Measurements from ENCODE around the gene LOXHD1. TPM values are rescaled to one million over a fixed set of nuclear protein-coding genes. Genes with fewer than 3 reads are reported as not detected.

Gene LOXHD1
- polyA plus RNA-seq, 1 experiment: not detected

DNA sequence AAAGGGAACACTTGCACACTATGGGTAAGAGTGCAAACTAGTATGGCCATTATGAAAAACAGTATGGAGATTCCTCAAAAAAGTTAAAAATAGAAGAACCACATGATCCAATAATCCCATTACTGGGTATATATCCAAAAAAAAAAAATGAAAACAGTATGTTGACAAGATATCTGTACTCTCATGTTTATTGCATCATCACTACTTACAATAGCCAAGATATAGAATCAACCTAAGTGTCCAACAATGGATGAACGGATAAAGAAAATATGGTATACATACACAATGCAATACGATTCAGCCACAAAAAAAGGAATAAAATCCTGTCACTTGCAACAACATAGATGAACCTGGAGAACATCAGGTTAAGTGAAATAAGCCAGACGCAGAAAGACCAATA is 73.3 kb downstream of the LOXHD1 start:
- Histone ChIP-seq H3K9me3 (ENCODE audit: control insufficient read depth, insufficient read depth, low read length) (no peaks in the 10 kb centered on the region), H3K27me3 (ENCODE audit: control insufficient read depth, insufficient read depth, low read length) (no peaks in the 10 kb centered on the region), H3K27ac (ENCODE audit: low read depth, low read length) (no peak overlapping the region), H3K4me3 (ENCODE audit: low read depth, low read length) (no peak overlapping the region)
- POLR2A ChIA-PET: no interaction called here
- CTCF ChIA-PET: no interaction called here
- DNase-seq (ENCODE audit: low read depth, low spot score): no peak
- TF ChIP-seq, protein P1, sequence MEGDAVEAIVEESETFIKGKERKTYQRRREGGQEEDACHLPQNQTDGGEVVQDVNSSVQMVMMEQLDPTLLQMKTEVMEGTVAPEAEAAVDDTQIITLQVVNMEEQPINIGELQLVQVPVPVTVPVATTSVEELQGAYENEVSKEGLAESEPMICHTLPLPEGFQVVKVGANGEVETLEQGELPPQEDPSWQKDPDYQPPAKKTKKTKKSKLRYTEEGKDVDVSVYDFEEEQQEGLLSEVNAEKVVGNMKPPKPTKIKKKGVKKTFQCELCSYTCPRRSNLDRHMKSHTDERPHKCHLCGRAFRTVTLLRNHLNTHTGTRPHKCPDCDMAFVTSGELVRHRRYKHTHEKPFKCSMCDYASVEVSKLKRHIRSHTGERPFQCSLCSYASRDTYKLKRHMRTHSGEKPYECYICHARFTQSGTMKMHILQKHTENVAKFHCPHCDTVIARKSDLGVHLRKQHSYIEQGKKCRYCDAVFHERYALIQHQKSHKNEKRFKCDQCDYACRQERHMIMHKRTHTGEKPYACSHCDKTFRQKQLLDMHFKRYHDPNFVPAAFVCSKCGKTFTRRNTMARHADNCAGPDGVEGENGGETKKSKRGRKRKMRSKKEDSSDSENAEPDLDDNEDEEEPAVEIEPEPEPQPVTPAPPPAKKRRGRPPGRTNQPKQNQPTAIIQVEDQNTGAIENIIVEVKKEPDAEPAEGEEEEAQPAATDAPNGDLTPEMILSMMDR (IDR thresholded peaks at IDR 0.05; ENCODE audit: low read depth, low read length): no peak

DNA sequence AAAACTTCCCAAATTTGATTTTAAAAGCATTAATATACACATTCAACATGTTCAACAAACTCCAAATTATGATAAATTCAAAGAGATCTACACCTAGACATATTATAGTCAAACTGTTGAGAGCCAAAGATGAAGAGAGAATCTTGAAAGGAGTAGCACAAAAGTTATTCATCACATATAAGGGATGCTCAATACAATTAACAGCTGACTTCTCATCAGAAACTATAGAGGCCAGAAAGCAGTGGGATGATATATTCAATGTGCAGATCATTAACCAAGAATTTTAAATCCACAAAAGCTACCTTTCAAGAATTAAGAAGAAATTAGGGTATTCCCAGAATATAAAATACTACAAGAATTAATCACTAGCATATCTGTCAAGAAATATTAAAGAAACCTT is 75.4 kb downstream of the LOXHD1 start:
- DNase-seq (ENCODE audit: low read depth, low spot score): no peak
- CTCF ChIA-PET: no interaction called here

DNA sequence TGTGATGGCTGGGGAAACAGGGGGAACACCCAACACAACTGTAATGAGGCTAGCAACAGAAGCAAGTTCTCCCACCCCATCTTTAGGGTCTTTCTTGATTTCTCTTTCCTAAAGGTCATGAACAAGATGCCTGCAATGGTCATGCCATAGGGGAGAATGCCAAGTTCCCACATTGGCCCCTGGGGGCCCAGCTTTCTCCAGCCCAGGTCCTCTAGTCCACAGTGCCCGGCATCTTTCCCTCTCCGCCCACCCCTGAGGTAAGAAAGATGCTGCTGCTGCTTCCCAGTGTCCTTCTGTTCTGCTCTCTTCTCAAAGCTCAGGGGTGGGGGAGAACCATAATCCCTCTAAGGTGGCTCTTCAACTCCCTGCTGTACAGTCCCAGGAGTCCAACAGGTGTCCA is 78.0 kb downstream of the LOXHD1 start:
- POLR2A ChIA-PET: no interaction called here
- Histone ChIP-seq H3K27me3 (ENCODE audit: control insufficient read depth, insufficient read depth, low read length) (no peaks in the 10 kb centered on the region), H3K4me3 (ENCODE audit: low read depth, low read length) (no peak overlapping the region), H3K27ac (ENCODE audit: low read depth, low read length) (no peak overlapping the region), H3K9me3 (ENCODE audit: control insufficient read depth, insufficient read depth, low read length) (no peaks in the 10 kb centered on the region)
- no peak for DNase-seq (ENCODE audit: low read depth, low spot score)
- CTCF ChIA-PET: no interaction called here
- TF ChIP-seq, protein P1 (IDR thresholded peaks at IDR 0.05; ENCODE audit: low read depth, low read length): no peak

More for the DNA sequence above, 75.4 kb downstream of the LOXHD1 start:
- TF ChIP-seq, protein P1 (IDR thresholded peaks at IDR 0.05; ENCODE audit: low read depth, low read length): no peak
- POLR2A ChIA-PET: no interaction called here
- no peak overlapping the region for H3K4me3 ChIP-seq (ENCODE audit: low read depth, low read length)
- no peak overlapping the region for H3K27ac ChIP-seq (ENCODE audit: low read depth, low read length)
- H3K27me3 ChIP-seq (ENCODE audit: control insufficient read depth, insufficient read depth, low read length): no peaks in the 10 kb centered on the region
- H3K9me3 ChIP-seq (ENCODE audit: control insufficient read depth, insufficient read depth, low read length): no peaks in the 10 kb centered on the region

DNA sequence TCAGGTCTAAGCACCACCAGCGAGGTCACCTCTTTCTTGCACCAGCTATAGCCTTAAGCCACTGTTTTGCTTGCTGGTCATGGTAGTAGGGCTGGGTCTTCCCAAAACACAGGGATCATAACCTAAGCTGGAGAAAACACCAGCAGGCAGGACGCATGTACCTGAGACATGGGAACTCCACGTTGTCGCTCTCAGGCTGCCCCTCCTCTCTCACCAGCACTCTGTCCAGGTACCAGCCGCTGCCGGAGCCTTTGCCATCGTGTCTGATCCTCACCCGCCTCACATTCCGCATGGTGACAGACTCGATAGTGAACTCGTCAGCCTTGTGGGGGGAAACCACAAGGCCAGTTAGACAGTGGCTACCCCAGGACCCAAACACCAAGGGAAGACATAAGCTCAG is 79.5 kb downstream of the LOXHD1 start:
- ChIA-PET CTCF (no interaction called here), POLR2A (no interaction called here)
- TF ChIP-seq, protein P1 (IDR thresholded peaks at IDR 0.05; ENCODE audit: low read depth, low read length): no peak
- no peak for DNase-seq (ENCODE audit: low read depth, low spot score)
- Histone ChIP-seq H3K9me3 (ENCODE audit: control insufficient read depth, insufficient read depth, low read length) (no peaks in the 10 kb centered on the region), H3K27ac (ENCODE audit: low read depth, low read length) (no peak overlapping the region), H3K27me3 (ENCODE audit: control insufficient read depth, insufficient read depth, low read length) (no peaks in the 10 kb centered on the region), H3K4me3 (ENCODE audit: low read depth, low read length) (no peak overlapping the region)

DNA sequence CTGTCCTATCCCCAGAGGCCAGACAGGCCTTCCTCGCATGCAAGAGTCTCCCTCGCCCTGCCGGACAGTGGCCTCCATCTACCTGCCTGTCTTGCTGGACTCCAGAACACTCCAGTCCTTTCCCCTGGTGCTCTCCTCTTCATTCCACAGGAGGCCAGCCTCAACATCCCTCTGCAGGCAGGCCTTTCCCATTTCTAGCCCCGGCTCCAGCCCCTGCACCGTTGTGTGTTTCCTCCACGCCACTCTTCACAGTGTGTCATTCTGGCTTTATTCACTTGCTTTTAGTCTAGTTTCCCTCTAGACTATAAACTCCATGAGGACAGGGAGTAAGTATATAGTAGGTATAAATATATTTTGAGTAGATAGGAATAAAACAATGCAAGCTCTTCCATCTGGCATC is 81.2 kb downstream of the LOXHD1 start:
- H3K27ac ChIP-seq (ENCODE audit: low read depth, low read length): no peak overlapping the region
- H3K4me3 ChIP-seq (ENCODE audit: low read depth, low read length): no peak overlapping the region
- TF ChIP-seq, protein P1 (IDR thresholded peaks at IDR 0.05; ENCODE audit: low read depth, low read length): no peak
- no peaks in the 10 kb centered on the region for H3K27me3 ChIP-seq (ENCODE audit: control insufficient read depth, insufficient read depth, low read length)
- DNase-seq (ENCODE audit: low read depth, low spot score): no peak
- POLR2A ChIA-PET: no interaction called here
- no peaks in the 10 kb centered on the region for H3K9me3 ChIP-seq (ENCODE audit: control insufficient read depth, insufficient read depth, low read length)
- CTCF ChIA-PET: no interaction called here
